GM23248 (cell line): ENCODE data around the gene PTPRN2. TPM values are rescaled to one million over a fixed set of nuclear protein-coding genes. Genes with fewer than 3 reads are reported as not detected.

Experiments
- DNase-seq: peaks from one replicate; pipeline ENCODE4 v3.0.0-alpha.2; 2015
- H2AFZ ChIP-seq: fragments of 200-600 bp; sonication (generic); 2 replicates; pipeline ENCODE4 v1.6.1; 2016; ENCODE audit warnings: antibody characterized with exemption
- H3F3A ChIP-seq: fragments of 200-600 bp; sonication (generic); 2 replicates; pipeline ENCODE4 v1.6.1; 2016; ENCODE audit warnings: mild to moderate bottlenecking, antibody characterized with exemption, mixed run types; ENCODE audit not compliant: insufficient read depth
- H3K27ac ChIP-seq: fragments of 200-600 bp; sonication (generic); 2 replicates; pipeline ENCODE4 v1.5.1; 2016; ENCODE audit warnings: mild to moderate bottlenecking
- H3K27me3 ChIP-seq: fragments of 200-600 bp; sonication (generic); replicated peaks from 2 replicates; pipeline ENCODE4 v1.6.1; 2016; ENCODE audit warnings: mild to moderate bottlenecking; ENCODE audit not compliant: insufficient read depth
- H3K36me3 ChIP-seq: fragments of 200-600 bp; sonication (generic); 2 replicates; pipeline ENCODE4 v1.6.1; 2016; ENCODE audit warnings: low read depth, mild to moderate bottlenecking
- H3K4me1 ChIP-seq: fragments of 200-600 bp; sonication (generic); 2 replicates; pipeline ENCODE4 v1.6.1; 2016; ENCODE audit warnings: mild to moderate bottlenecking; ENCODE audit not compliant: insufficient read depth
- H3K4me2 ChIP-seq: fragments of 200-600 bp; sonication (generic); one replicate; pipeline ENCODE4 v1.6.1; 2016; ENCODE audit warnings: mild to moderate bottlenecking; ENCODE audit not compliant: unreplicated experiment
- H3K4me3 ChIP-seq: fragments of 200-600 bp; sonication (generic); 2 replicates; pipeline ENCODE4 v1.5.1; 2016; ENCODE audit warnings: mild to moderate bottlenecking
- H3K79me2 ChIP-seq: fragments of 200-600 bp; sonication (generic); 2 replicates; pipeline ENCODE4 v1.6.1; 2016; ENCODE audit warnings: mild to moderate bottlenecking; ENCODE audit not compliant: insufficient read depth
- H3K9ac ChIP-seq: fragments of 200-600 bp; sonication (generic); 2 replicates; pipeline ENCODE4 v1.6.1; 2016; ENCODE audit warnings: mild to moderate bottlenecking
- H3K9me2 ChIP-seq: fragments of 200-600 bp; sonication (generic); 2 replicates; pipeline ENCODE4 v1.6.1; 2016; ENCODE audit warnings: mixed run types, mild to moderate bottlenecking, moderate library complexity; ENCODE audit not compliant: insufficient read depth
- H3K9me3 ChIP-seq: fragments of 200-600 bp; sonication (generic); one replicate; pipeline ENCODE4 v1.6.1; 2017; ENCODE audit warnings: low read depth
- H4K20me1 ChIP-seq: fragments of 200-600 bp; sonication (generic); 2 replicates; pipeline ENCODE4 v1.6.0; 2016; ENCODE audit not compliant: insufficient read depth
- EZH2 ChIP-seq: fragments of 200-600 bp; sonication (generic); IDR thresholded peaks from 2 replicates; pipeline ENCODE4 v1.6.1; 2018; ENCODE audit warnings: antibody characterized with exemption, mild to moderate bottlenecking; ENCODE audit not compliant: insufficient read depth, poor library complexity, severe bottlenecking
- EZH2phosphoT487 ChIP-seq: fragments of 200-600 bp; sonication (generic); IDR thresholded peaks from 2 replicates; pipeline ENCODE4 v1.6.1; 2018; ENCODE audit warnings: antibody characterized with exemption, moderate library complexity, mild to moderate bottlenecking, low read depth; ENCODE audit not compliant: insufficient read depth
- WGBS, 2 experiments: methylation state at CpG; one replicate each; pipeline ENCODE4 v1.1.6; 2015 to 2017; ENCODE audit warnings: low lambda C conversion rate in 2 of 2, low coverage in 1 of 2; ENCODE audit errors: missing lambda C conversion rate in 2 of 2; 5-methylcytosine and 5-hydroxymethylcytosine counted together
- in situ Hi-C: fragments of 300-500 bp; cut with MboI; formaldehyde crosslinking; loops from 2 replicates; pipeline ENCODE4 v1.15.0; 2020
- polyA plus RNA-seq: library from polyadenylated mRNA; unstranded; fragments of >200 nt; fragmentation: Nextera tagmentation; extraction: Ambion mirVana; gene quantifications from 2 replicates; pipeline ENCODE4 v1.2.1, GENCODE V29; 2016
- total RNA-seq: library from RNA; depleted of rRNA; stranded (reverse); fragments of >200 nt; shearing (Covaris generic); gene quantifications from 2 replicates; pipeline ENCODE4 v1.2.3, GENCODE V29; 2014

PTPRN2 gene
- total and polyA plus RNA-seq, 2 experiments from 2014 or later, result 0.13 TPM; not detected in 1

GRCh38 chr7:158495216-158495615 is 92.4 kb downstream of the PTPRN2 start:
- H3K9me3 ChIP-seq, result no peaks in the 10 kb centered on the region
- no peaks in the 10 kb centered on the region for H3K27me3 ChIP-seq
- H3K9ac ChIP-seq, result no peak overlapping the region
- H3K9me2 ChIP-seq, result no peaks in the 10 kb centered on the region
- 8 to 11% methylated on average over 5 of the region's 5 CpGs for WGBS, 2 experiments
- no peaks in the 10 kb centered on the region for H3K36me3 ChIP-seq
- no peak overlapping the region for H3K27ac ChIP-seq
- H4K20me1 ChIP-seq, result no peaks in the 10 kb centered on the region
- H3K4me1 ChIP-seq, result no peaks in the 10 kb centered on the region
- H3K4me3 ChIP-seq, result no peak overlapping the region
- no peak overlapping the region for H2AFZ ChIP-seq
- in situ Hi-C loops, result no loop called here
- no peak overlapping the region for H3K4me2 ChIP-seq
- TF ChIP-seq EZH2phosphoT487 (no peak), EZH2 (no peak)
- H3F3A ChIP-seq, result no peaks in the 10 kb centered on the region
- H3K79me2 ChIP-seq, result no peaks in the 10 kb centered on the region
- no peak for DNase-seq

GRCh38 chr7:158494643-158495042 is 93.0 kb downstream of the PTPRN2 start:
- no peaks in the 10 kb centered on the region for H3K9me2 ChIP-seq
- DNase-seq, result no peak
- no peaks in the 10 kb centered on the region for H3K36me3 ChIP-seq
- no peaks in the 10 kb centered on the region for H4K20me1 ChIP-seq
- no peaks in the 10 kb centered on the region for H3K9me3 ChIP-seq
- in situ Hi-C loops, result no loop called here
- H3K27ac ChIP-seq, result no peak overlapping the region
- H3K9ac ChIP-seq, result no peak overlapping the region
- no peaks in the 10 kb centered on the region for H3K27me3 ChIP-seq
- no peaks in the 10 kb centered on the region for H3F3A ChIP-seq
- no peak overlapping the region for H3K4me2 ChIP-seq
- H3K4me1 ChIP-seq, result no peaks in the 10 kb centered on the region
- H2AFZ ChIP-seq, result no peak overlapping the region
- H3K4me3 ChIP-seq, result no peak overlapping the region
- TF ChIP-seq EZH2phosphoT487, result no peak
- TF ChIP-seq EZH2, result no peak
- WGBS, 2 experiments, result 16 to 22% methylated on average over 8 to 9 of the region's 9 CpGs
- H3K79me2 ChIP-seq, result no peaks in the 10 kb centered on the region

- Histone ChIP-seq H4K20me1 (no peaks in the 10 kb centered on the region), H3K27ac (no peak overlapping the region), H3K4me1 (no peaks in the 10 kb centered on the region), H3K4me3 (no peak overlapping the region), H3K9me3 (no peaks in the 10 kb centered on the region), H3K9me2 (no peaks in the 10 kb centered on the region), H2AFZ (no peak overlapping the region), H3K9ac (no peak overlapping the region), H3K27me3 (no peaks in the 10 kb centered on the region), H3K36me3 (no peaks in the 10 kb centered on the region), H3K79me2 (no peaks in the 10 kb centered on the region), H3K4me2 (no peak overlapping the region), H3F3A (no peaks in the 10 kb centered on the region)
- 12% methylated on average over 7 of the region's 7 CpGs for WGBS, 2 experiments
- no peak for TF ChIP-seq EZH2phosphoT487
- DNase-seq, result no peak
- in situ Hi-C loops, result no loop called here
Observed at GRCh38 chr7:158494162-158494586, 93.4 kb downstream of the PTPRN2 start.

- Histone ChIP-seq H3F3A (no peaks in the 10 kb centered on the region), H3K4me1 (no peaks in the 10 kb centered on the region), H2AFZ (no peak overlapping the region), H3K27ac (no peak overlapping the region), H3K9me2 (no peaks in the 10 kb centered on the region), H3K4me2 (no peak overlapping the region), H3K4me3 (no peak overlapping the region), H3K36me3 (no peaks in the 10 kb centered on the region), H3K27me3 (no peaks in the 10 kb centered on the region), H3K9ac (no peak overlapping the region), H3K79me2 (no peaks in the 10 kb centered on the region), H3K9me3 (no peaks in the 10 kb centered on the region), H4K20me1 (no peaks in the 10 kb centered on the region)
- 18 to 25% methylated on average over 5 of the region's 5 CpGs for WGBS, 2 experiments
- in situ Hi-C loops, result no loop called here
- DNase-seq, result no peak
- no peak for TF ChIP-seq EZH2phosphoT487
- no peak for TF ChIP-seq EZH2
Observed at GRCh38 chr7:158492367-158492764, 95.3 kb downstream of the PTPRN2 start.

- WGBS, 2 experiments, result 36 to 46% methylated on average over 11 of the region's 11 CpGs
- no peaks in the 10 kb centered on the region for H4K20me1 ChIP-seq
- H3K9me3 ChIP-seq, result no peaks in the 10 kb centered on the region
- no peaks in the 10 kb centered on the region for H3K79me2 ChIP-seq
- H3K4me3 ChIP-seq, result no peak overlapping the region
- H2AFZ ChIP-seq, result no peak overlapping the region
- H3K27me3 ChIP-seq, result no peaks in the 10 kb centered on the region
- TF ChIP-seq EZH2phosphoT487 (no peak), EZH2 (no peak)
- H3K4me2 ChIP-seq, result no peak overlapping the region
- no peak overlapping the region for H3K9ac ChIP-seq
- H3F3A ChIP-seq, result no peaks in the 10 kb centered on the region
- no peak for DNase-seq
- no peaks in the 10 kb centered on the region for H3K36me3 ChIP-seq
- H3K27ac ChIP-seq, result no peak overlapping the region
- in situ Hi-C loops, result no loop called here
- no peaks in the 10 kb centered on the region for H3K4me1 ChIP-seq
- H3K9me2 ChIP-seq, result no peaks in the 10 kb centered on the region
Observed at GRCh38 chr7:158491094-158491493, 96.5 kb downstream of the PTPRN2 start.
